GM19099 (cell line): ENCODE measurements around the gene TRAFD1.

ENCODE experiments used
- POLR2A ChIP-seq: IDR thresholded peaks from 3 replicates; pipeline ENCODE4 v1.6.1; 2011; ENCODE audit warnings: low read depth; ENCODE audit not compliant: insufficient read length; ENCODE audit errors: extremely low read depth

Gene TRAFD1

DNA sequence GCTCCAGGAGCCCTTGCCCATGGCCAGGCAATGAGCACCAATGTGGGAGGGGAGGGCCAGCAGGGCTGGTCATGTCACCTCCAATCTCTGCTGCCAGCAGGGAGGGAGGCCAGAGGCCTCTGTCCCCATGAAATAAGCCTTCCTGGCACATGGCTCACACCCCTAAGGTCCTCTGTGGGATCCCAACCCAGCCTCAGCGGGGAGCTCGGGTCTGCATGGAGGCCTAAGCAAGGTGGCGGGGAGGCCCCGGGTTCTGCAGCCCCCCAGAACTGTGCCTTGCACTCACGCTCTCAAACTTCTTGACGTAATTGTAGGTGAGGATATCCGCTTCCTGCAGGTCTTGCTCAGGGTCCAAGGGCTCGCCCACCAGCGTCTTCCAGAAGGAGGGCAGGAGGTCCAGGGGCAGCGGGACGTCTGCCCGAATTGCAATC lies 41.7 kb downstream of the TRAFD1 start:
- no peak for TF ChIP-seq POLR2A

DNA sequence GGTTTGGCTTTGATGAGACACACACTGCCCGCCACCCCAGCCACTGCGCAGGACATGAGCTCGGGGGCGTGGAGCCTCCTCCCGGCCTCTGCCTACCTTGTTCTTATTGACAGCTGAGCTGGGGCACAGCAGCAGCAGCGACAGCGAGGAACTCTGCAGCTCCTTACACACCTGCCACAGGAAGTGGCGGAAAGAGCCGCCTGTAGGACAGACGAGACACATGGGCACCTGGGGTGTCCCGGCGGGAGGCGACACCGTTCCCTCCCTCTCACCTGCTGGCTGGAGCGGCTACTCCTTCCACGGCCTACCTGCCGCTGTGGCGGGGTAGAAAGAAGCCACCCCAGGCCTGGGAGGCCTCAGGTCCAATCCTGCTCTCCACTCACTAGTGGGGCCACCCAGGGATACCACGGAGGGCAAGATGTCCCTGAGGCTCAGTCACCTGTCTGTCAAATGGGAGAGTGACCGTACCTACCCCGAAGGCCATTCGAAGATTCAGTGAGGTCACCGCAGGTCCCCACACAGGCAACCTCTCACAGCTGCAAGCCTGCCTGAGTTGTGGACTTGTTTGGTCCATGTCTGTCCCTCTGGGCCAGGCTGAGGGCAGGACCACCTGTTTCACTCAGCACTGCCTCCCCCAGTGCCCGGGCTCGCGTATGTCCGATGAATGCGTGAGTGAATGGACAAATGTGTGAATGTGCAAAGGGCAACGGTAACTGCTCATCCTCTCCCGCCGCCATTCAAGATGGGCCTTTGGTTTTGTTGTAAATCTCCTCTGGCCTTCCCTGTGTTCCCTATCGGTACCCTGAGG lies 42.6 kb downstream of the TRAFD1 start:
- TF ChIP-seq POLR2A, result no peak

DNA sequence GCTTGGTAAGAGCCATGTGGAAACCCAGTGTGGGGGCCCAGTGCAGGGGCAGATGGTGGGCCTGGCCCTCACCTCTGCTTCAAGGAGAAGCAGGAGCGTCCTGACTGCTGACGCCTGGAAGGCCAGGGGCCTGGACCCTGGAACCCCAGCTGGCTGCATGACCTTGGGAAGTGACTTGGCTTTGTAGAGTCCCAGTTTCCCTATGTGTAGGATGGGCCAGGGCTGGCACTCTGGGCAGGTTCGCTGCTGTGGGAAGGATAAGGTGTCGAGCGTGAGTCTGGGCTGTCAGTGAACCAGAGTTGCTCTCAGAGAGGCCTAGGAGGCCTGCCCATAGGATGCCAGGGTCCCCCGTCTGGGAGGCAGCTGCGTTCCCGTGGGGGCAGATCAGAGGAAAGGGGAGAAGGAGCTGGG lies 43.2 kb downstream of the TRAFD1 start:
- TF ChIP-seq POLR2A, result no peak

DNA sequence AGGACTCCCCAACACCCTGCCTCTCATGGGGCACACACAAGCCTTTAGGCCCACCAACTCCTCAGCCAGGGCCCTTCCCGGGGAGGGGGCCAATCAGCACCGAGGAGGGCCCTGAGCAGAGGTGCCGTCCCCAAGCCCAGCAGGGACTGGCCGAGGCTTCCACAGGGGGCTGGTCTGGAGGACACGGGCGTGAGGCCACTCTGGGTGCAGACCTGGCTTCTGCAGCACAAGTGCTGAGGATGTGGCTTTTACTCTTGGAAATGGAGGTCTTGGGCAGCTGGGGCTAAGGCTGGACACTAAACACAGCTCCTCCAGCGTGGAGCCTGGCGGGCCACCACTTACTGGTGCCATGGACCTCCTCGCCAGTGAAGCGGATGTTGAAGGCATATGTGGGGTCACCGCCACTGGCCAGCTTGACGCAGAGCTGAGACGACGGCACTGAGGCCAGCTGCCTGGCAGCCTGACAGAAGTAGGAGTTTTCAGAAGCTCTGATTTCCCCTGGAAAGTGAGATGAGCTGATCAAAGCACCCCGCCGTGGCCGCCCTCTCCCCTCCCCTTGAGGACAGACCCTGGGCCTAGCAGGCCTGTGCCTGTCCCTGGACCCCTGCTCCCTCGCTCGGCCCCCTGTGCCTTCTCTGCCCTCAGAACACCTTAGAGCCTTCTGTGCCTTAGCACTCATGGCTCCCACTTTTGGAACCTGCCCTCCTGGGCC lies 44.0 kb downstream of the TRAFD1 start:
- no peak for TF ChIP-seq POLR2A

DNA sequence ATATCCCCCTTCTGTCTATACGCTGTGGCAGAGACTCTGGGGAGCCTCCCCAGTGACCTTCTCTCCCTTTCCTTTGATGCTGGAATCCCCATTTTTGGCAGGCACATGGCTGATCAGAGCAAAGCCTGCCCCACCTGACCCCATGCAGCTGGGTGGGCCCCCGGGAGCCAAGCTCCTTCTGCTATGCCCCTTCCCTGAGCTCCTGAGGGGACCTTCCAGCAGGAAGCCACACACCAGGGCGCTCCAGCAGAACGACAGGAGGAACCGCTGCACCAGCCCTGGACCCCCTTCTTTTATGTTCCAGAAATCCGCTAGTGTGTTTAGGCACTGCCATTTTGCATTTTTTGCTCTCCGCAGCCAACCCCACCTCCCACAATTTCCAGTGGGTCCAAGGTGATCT lies 44.6 kb downstream of the TRAFD1 start:
- TF ChIP-seq POLR2A, result no peak

DNA sequence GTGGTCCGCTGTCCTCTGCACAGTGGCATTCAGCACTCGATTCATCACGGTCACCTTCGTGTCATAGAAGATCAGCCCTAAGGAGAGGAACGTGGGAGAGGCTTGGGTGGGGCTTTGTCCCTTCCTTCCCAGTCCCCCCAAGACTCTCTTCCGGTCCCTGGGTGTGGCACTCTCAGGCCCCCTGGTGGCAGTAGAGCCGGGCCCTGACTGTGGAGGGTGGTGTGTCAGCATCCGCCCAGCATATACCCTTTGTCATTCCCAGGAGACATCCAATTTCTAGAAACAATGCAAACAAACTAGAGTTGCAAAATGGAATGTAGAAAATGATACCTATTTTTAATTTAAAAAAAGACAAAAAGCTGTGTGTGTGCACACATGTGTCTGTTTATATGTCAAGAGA lies 45.0 kb downstream of the TRAFD1 start:
- no peak for TF ChIP-seq POLR2A

DNA sequence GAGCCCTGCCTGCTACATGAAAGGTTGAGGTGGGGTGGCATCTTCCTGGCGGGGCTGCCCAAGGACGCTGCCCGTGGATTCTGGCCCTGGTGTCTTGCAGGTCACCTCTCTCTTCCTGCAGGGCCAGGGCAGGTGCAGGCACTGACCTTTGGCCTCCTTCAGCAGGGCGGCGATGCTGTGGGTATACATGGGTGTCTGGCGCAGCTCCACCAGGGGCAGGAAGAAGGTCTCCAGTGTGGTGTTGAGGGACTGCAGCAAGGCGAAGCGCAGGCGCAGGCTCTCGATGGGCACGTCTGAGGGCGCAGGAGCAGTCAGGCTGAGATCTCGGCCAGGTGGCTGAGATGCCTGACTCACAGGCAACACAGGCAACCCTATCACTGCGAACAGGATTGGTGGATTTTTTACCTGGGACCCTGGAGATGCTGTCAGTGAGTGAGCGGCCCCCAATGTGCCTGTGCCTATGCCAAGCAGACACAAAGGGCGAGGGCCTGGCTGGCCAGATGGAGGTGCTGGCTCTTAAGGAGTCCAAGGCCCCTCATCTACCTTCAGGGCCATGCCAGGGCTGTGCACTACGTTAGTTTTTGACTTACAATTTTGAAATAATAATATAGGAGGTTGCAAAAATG lies 45.7 kb downstream of the TRAFD1 start:
- no peak for TF ChIP-seq POLR2A

DNA sequence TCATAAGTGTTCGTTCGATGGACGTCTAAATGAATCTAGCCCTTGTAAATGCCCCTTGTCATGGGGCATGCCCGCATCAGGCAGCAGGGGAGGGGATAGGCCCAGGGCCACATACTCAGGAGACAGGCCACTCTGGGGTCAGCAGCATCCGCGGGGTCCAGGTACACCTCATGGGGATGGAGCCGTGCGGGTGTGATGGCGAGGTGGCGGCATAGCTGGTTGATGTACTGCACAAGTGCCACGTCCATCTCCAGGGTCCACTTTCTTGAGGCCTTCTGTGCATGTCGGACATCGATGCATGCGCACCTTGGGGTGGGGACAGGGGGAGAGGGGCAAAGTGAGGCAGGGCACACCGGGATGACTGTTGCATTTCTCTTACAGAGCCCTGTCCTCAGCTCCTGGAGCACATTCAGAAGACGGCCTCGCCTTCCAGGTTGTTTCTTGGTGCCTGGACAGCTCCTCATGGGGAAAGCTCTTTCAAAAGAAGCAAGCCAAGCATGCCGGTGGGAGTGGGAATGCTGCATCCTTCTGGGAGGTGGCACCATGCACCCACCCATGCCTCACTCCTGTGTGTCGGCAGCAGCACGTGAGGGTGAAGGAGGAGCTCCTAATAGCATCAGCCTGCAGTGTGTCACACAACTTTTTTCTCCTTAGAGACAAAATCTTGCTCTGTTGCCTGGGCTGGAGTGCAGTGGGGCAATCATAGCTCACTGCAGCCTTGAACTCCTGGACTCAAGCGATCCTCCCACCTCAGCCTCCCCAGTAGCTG lies 47.4 kb downstream of the TRAFD1 start:
- TF ChIP-seq POLR2A, result no peak

DNA sequence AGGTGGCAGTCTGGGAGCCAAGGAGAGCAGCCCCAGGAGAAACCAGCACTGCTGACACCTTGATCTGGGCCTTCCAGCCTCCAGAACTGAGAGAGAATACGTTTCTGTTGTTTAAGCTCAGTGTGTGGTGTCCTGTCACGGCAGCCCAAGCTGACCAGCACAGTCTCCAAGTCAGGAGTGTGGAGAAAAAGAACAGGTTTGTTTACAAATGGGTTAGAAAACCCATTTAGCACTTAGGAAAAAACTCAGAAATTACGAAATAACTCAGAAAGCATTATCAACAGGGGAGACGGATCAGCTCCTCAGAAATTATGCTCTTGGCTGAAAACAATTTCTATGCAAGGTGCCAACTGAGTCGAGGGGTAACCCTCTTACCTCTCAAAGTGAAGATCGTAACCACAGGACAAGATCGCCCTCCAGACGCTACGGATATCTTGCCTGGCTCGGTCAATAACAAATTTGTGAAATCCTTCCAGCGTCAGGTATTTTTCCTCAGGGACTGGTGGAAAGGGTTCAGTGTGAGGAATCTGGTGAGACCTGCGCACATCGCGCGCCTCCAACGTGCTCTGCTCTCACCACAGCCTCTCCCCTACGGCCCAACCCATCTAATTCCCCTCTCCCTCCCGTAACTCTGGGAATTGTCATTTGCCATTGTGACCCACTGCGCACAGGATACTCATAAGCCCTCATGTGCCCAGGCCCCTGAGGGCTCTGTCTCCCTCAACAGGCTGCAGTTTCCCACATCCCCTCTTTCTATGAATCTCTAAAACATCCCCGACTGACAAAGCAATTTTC lies 50.2 kb downstream of the TRAFD1 start:
- TF ChIP-seq POLR2A, result no peak

DNA sequence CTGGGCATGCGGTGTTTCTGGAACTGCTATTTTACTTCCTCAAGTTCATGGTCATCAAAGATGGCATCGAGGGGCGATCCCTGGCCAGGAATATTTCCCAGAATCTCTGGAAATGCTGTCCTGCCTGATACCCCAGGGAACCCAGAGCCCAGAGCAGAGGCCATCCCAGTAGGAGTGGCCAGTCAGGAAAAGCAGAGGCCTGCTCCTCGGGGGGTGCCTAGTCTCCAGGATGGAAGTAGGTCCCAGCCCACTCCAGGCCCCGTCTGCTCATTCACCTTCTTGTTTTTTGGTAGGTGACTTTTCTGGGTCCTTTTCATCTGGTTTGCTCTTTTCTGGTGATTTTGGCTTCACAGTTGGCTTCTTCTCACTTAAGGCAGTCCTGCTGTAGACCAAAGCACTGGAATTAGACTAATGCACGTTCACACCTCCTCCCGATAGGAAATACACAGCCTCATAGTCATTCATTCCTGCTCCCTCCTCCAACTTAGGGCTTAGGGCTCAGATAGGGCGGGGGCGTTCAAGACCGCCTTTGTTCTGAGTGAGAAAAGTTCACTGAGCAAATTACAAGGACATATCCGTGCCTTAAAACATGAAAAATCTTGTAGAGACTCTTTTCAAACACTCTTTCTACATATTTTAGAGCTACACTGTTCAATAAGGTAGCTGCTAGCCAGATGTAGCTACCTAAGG lies 51.1 kb downstream of the TRAFD1 start:
- no peak for TF ChIP-seq POLR2A

DNA sequence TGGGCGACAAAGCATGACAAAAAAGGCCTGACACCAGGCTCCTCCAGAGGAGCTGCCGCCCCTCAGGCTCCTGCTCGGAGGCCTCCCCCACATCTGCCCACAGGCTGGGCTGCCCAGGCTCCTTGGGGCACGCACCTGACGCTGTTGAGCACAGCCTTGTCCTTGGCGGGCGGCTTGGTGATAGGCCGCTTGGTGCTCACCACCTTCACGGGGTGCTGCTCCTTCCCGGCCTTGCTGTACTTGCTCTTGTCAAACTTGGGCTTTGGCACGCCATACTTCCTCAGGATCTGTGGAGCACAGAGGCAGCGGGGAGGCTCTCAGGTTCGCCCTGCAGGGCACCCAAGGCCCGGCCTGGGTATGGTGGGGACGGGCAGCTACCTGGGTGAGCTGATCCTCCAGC lies 53.4 kb downstream of the TRAFD1 start:
- TF ChIP-seq POLR2A, result no peak

DNA sequence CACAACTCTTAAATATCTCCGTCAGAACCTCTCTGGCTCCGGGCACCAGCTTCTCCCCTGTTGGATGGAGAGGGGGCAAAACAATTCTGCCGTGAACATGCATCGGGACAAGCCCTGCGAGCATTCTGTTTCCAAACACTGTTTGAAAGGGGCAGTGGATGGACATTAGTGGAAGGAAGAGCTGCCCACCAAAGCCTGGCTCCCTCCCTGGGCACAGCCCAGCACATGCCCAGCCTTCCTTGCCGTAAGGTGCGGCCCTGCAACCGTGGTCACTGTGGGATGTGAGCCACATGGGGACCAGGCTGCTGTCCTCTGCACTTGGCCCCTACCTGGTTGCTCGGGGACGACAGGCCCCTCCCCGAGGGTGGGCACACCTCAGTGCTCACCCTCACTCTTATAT lies 54.0 kb downstream of the TRAFD1 start:
- no peak for TF ChIP-seq POLR2A

DNA sequence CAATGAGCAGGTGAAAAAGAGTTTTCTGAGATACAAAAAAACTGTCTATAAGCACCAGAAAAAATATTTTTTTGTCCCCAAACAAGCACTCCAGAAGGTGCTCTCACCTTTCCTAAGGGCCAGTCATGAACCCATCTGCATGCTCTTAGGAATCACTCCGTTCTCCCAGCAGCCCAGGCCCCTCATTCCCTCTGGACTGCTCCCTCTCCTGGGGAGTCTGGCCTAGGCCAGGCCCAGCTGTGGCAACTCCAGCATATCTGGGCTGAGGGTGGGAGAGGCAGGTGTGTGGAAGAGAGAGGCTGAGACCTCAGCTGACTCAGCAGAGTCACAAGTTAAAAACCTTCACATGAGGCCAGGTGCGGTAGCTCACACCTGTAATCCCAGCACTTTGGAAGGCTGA lies 54.6 kb downstream of the TRAFD1 start:
- TF ChIP-seq POLR2A, result no peak

DNA sequence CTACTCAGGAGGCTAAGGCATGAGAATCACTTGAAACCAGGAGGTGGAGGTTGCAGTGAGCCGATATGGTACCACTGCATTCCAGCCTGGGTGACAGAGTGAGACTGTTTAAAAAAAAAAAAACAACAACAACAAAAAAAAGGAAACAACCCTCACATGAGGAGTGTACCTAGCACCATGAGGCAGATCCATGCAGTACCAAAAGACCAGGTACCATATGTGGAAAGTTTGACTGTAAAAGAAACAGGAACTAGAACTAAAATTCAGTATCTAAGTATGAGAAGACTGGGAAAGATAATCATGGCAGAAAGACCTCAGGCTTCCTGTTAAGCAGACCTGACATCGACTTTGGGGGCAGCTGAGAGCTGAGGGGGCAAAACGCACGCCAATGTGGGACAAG lies 55.1 kb downstream of the TRAFD1 start:
- no peak for TF ChIP-seq POLR2A
